Astrocyte of the spinal cord (primary cell): Measurements from ENCODE around the gene APBA2.

ENCODE experiments used
- DNase-seq: peaks from one replicate; pipeline ENCODE4 v3.0.0; 2011; ENCODE audit warnings: low read depth, low spot score
- H3K4me3 ChIP-seq: 2 replicates; pipeline ENCODE4 v1.5.1; 2011; ENCODE audit warnings: low read depth, mild to moderate bottlenecking, low read length, moderate library complexity
- in situ Hi-C: cut with HindIII; loops from 2 replicates; pipeline ENCODE4 v1.10.0; 2017; ENCODE audit warnings: low sequenced_read_pairs
- TF ChIP-seq, protein P1 (sequence below): IDR thresholded peaks from 2 replicates; pipeline ENCODE4 v1.5.1; 2012; ENCODE audit warnings: low read depth, mild to moderate bottlenecking, low read length, inconsistent platforms

APBA2 gene

DNA sequence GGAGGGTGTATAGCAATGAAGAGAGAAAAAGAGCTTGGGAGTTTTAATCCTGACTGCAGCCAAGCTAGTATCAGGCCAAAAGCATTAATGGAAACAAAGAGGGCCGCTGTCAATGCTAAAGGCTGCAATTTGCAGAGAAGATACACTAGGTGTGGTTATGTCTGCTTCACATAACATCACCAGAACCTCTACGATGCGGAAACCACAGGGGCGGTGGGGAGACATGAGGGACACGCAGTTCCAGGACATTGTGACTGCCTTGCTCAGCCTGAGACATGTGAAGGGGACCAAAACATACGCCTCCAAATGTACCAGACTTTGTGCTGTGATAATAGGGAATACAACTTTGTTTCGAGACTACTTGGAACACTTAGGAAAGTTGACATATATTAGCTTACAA lies 88.4 kb downstream of the APBA2 start:
- in situ Hi-C loops = no loop called here
- TF ChIP-seq, protein P1, sequence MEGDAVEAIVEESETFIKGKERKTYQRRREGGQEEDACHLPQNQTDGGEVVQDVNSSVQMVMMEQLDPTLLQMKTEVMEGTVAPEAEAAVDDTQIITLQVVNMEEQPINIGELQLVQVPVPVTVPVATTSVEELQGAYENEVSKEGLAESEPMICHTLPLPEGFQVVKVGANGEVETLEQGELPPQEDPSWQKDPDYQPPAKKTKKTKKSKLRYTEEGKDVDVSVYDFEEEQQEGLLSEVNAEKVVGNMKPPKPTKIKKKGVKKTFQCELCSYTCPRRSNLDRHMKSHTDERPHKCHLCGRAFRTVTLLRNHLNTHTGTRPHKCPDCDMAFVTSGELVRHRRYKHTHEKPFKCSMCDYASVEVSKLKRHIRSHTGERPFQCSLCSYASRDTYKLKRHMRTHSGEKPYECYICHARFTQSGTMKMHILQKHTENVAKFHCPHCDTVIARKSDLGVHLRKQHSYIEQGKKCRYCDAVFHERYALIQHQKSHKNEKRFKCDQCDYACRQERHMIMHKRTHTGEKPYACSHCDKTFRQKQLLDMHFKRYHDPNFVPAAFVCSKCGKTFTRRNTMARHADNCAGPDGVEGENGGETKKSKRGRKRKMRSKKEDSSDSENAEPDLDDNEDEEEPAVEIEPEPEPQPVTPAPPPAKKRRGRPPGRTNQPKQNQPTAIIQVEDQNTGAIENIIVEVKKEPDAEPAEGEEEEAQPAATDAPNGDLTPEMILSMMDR = no peak
- DNase-seq = no peak
- no peak overlapping the region for H3K4me3 ChIP-seq

DNA sequence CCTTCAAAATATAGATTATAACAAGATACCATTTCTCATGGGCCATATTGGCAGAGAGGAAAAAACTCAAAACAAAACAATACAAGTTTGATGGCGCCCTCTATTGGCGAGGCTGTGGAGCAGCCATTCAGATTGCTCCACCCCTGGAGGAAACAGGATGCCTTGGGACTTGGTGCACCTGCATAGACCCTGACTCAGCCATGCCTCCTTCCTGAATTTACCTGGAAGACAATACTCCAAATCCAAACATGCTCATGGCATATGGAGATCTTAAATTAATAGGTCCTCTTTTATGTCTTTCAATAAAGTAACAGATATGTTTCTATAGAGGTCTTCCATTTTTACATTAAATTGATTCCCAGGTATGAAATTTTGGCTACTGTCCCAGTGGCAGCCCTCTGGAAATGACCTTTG lies 90.0 kb downstream of the APBA2 start:
- DNase-seq = peak; percentile 59
- H3K4me3 ChIP-seq = no peak overlapping the region
- in situ Hi-C loops = no loop called here
- TF ChIP-seq, protein P1 = peak; percentile 87

DNA sequence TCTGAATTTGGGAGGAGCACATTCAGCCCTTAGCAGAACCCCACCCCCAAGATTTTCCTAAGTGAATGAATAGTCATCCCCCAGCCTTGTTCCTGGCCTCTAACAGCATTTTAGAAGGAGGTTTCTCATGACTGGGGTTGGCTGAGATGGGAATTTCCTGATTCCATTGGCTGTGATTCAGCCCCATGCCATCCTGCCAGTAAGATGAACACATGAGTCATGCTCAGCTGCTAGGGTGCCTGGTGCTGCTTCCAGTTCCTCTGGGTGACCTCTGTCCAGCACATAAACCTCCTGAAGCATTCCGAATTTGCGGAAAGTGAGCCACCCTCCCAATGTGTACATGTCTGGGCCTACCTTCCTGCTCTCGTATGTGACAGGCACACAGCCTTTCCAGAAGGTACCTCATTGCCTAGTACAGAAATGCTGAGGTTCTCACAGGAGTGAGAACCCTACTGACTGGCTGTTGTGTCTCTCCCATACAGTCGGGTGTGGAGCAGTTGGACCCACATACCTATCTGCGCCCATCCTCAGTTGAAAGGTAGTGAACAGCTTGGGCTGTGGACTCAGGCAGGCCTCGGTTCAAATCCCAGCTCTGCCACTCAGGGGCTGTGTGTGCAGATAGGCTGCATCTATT lies 91.7 kb downstream of the APBA2 start:
- no peak overlapping the region for H3K4me3 ChIP-seq
- in situ Hi-C loops = no loop called here
- DNase-seq = peak; percentile 96
- TF ChIP-seq, protein P1 = no peak

DNA sequence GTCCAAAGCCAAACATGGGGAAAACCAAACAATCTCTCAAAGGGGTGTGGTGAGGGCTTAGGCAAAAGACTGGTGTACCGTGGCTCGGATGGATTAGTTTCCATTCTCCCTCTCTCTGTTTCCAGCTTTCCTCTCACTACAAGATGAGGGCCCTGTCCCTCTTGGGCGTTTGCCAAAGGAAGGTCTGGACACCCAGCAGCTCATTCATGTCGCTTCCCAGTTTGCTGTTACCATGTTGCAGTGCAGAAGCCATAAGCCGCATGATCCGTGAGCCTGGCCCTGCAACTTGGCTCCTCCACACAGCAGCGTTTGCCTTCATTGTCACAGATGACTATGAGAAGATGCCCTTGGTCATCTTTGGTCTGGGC lies 92.2 kb downstream of the APBA2 start:
- DNase-seq = no peak
- H3K4me3 ChIP-seq = no peak overlapping the region
- TF ChIP-seq, protein P1 = no peak
- in situ Hi-C loops = no loop called here

DNA sequence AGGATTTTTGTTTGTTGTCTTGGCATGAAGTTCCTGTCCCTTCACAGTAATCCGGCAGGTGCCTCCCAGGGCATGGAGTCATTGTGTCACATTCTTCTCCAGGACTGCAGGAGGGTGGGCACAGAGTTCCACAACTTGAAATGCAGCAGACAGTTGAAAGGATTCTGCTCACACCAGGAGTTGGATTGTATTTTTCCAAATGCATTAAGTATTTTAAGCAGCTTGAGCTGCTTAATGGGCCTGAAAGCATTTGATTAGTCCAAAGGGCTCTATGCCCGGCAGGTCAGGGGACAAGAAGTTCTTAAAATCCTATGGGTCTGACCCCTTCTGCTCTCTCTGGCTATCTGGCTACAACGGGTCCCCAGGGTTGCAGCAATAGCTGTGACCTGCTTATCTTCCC lies 92.9 kb downstream of the APBA2 start:
- TF ChIP-seq, protein P1 = no peak
- in situ Hi-C loops = no loop called here
- DNase-seq = no peak
- no peak overlapping the region for H3K4me3 ChIP-seq

DNA sequence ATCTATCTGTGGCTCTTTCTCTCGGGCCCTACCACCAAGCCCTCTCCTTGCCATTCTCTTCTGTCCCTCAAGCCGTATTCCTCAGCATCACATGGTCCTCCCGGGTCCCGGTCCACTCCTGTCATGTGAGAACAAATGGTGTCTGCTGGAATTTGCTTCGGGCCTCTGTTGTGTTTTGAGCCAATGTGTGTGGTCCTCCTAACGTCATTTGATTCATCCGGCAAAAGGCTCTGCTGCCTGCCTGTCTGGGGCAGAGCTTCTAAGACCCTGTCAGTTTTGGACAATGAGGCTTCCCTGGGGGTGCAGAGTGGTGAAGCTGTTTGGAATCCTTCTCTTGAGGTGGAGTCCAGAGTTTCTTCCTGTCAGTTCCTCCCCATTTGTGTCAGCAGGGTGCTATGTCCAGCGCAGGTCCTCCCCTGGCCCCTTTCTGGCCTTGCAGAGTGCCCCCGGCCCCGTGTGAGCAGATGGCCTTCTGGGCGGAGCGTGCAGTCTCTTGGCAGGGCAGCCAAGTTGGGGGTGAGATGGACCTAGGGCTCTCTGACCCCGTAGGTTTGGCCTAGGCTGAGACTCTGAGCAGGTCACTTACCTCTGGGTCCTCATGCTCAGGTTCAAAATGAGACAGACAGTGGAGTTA lies 93.6 kb downstream of the APBA2 start:
- TF ChIP-seq, protein P1 = no peak
- H3K4me3 ChIP-seq = no peak overlapping the region
- in situ Hi-C loops = no loop called here
- no peak for DNase-seq
